AG08395 (cell line): ENCODE results near the gene TNS2.

Experiments used
- DNase-seq: peaks from one replicate; pipeline ENCODE4 v3.0.0; 2012; ENCODE audit warnings: mixed read lengths, low spot score

Gene TNS2

DNA sequence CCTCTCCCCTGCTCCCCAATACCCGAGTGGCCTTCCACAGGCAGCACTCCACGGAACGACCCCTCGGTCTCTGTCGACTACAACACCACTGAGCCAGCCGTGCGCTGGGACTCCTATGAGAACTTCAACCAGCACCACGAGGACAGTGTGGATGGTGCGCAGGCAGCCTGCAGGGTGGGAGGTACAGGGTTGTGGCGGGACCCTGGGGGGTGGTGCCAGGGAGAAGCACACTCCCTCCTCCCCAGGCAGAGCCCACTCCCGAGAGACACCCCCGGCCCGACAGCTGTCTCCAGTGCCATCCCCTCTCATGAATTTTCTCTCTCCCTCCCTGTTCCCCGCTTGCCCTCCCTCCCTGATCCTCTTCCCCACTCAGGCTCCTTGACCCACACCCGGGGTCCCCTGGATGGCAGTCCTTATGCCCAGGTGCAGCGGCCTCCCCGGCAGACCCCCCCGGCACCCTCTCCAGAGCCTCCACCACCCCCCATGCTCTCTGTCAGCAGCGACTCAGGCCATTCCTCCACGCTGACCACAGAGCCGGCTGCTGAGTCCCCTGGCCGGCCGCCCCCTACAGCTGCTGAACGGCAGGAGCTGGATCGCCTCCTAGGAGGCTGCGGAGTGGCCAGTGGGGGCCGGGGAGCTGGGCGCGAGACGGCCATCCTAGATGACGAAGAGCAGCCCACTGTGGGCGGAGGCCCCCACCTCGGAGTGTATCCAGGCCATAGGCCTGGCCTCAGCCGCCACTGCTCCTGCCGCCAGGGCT is 9.0 kb downstream of the TNS2 start:
- no peak for DNase-seq

GRCh38 chr12:53059434-53060063 is 9.7 kb downstream of the TNS2 start:
- no peak for DNase-seq

DNA sequence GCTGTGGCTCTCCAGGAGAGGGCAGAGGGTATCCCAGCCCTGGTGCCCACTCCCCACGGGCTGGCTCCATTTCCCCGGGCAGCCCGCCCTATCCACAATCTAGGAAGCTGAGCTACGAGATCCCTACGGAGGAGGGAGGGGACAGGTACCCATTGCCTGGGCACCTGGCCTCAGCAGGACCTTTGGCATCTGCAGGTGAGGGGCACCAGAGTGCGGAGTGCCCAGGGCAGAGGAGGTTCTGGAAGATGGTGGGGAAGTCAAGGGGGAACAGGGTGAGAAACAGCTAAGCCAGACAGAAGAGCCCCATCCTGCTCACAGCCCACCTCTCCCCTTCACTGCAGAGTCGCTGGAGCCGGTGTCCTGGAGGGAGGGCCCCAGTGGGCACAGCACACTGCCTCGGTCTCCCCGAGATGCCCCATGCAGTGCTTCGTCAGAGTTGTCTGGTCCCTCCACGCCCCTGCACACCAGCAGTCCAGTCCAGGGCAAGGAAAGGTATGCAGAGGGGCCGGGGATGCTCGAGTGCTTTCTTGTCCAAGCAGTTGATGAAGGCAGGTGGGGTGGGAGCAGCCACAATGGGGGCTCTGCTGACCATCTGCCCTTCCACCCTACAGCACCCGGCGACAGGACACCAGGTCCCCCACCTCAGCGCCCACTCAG is 10.3 kb downstream of the TNS2 start:
- no peak for DNase-seq

- DNase-seq, result no peak
Measured at GRCh38 chr12:53060721-53061276, 10.9 kb downstream of the TNS2 start.

GRCh38 chr12:53061404-53062010 is 11.6 kb downstream of the TNS2 start:
- no peak for DNase-seq

- DNase-seq, result no peak
Measured at GRCh38 chr12:53062011-53062961, 12.4 kb downstream of the TNS2 start.

- DNase-seq, result no peak
Measured at GRCh38 chr12:53062977-53063707, 13.3 kb downstream of the TNS2 start.

- DNase-seq, result peak; percentile 55
Measured at GRCh38 chr12:53063708-53064612, 14.1 kb downstream of the TNS2 start.

DNA sequence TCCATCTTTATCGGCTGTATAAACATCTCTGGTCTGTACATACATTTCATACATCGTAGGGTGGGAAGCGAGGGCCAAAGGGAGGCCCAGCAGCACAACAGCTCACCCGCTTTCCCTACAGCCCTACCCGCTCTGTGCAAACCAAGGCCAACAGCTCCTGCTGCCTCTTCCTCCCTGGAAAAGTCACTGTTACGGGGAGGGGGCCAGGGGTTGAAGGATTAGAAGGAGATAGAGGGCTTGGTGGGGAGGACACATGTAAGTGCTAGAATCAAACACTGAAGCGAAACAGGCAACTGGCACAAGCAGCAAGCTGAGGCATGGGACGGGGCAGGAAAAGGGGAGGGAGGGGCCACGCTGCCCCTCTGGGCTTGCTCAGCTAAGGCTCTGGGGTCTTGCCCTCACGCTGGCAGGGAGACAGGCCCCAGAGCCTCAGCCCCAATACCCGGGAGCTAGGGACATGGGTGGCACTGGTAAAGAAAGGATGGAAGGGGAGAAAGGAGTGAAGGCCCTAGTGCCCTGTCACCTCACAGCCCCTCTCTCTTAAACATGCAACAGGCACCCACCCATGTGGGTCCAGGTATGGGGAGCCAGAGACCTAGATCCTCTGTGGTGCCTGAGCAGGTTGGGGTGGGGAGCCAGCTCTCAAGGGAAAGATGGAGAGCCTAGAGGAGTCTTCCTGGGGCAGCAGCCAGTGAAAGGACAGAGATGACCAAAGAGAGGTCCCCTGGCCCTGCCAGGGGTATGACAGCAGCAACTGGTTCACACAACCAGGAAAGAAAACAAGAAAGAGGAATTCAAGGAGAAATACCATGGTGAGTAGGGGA is 15.0 kb downstream of the TNS2 start:
- DNase-seq, result no peak

DNA sequence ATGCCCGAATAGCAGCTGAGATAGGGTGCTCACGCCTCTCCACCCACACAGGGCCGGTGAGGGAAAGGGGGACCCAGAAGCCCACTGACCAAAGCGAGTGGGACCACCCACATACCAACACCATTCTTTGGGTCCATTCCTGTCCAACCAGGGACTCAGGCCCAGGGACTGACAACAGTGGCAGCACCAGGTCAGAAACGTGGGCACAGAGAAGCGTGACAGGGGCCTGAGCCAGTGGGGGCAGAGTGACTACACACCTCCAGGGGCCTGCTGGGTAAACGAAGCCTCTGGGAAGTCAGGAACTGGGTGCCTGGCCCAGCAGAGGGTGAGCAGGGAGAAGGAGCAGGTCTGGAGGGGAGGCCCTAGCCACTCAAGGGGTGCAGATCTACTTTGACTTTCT is 15.6 kb downstream of the TNS2 start:
- no peak for DNase-seq

DNA sequence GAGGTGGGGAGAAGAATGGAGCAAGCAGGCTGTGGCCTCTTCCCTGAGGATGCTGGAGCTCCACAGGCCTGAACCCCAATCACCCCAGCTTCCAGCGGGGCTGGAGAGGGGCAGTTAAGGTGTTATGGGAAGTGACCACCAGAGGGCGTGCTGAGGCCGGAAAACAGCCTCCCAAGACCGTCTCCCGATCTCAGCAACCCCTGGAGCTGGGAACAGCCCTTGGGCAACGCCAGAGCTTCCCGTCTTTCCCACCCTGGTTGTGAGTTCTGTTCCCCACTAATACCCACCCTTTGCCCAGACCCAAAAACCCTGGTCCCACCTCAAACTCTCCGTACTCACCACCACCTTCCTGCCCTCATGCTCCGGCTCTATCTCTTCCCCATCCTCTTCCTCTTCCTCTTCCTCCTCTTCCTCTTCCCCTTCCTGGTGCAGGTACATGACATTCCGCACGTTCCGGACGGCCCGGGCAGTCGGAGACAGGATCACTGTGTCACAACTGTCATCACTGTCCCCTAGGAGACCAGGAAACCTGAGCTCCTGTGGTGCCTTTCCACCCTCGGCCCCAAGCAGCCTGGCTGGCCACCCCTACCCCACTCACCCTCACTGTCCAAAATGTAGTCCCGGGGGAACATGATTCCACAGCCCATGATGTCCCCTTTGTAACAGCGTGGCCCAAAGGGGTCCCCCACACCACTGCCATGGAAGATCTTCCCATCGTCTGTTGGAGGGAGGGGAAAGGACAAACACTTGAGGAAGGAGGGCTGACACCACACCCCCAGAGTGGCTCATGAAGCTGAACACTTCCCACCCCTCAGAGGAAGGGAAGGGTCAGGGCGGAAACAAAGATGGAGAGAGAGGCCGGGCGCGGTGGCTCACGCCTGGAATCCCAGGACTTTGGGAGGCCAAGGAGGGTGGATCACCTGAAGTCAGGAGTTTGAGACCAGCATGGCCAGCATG is 16.4 kb downstream of the TNS2 start:
- peak; percentile 91 for DNase-seq

DNA sequence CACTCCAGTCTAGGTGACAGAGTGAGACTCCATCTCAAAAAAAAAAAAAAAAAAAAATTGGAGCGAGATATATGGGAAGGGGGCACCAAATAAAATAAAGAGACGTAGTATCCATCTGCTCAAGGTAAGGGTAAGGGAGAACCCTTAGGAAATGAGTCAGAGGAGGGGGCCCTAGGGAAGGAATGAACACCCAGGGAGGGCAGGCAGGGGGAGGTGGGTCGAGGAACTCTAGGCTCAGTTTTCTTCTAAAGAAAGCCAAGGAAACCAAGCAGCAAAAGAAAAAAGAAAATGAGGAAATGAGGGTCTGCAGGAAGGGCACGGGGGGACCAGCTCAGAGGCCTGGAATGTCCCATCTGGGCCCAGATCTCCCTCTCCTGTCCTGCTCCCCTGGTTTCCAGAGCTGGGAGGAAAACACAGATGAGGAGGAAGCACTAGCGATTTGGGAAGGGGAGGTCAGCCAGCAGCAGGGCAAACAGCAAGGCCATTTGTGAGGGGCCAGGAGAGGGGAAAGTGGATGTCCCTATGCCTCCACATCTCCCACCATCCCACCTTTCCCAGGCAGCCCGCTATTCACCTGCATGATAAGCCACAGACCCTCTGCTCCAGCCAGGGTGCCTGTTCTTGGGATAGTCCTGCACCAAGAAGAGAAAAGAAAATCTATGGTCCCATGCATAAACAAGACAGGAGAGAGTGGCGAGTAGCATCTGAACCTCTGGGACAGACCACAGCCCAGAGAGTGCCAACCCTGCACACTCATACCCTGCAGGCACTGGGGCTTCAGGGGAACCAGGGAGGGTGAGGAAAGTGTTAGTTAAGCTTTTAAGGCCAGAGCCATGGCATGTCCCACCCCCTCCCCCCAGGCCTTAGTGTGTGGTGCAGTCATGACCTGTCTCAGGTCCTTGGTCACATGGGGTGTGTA is 17.5 kb downstream of the TNS2 start:
- no peak for DNase-seq

DNA sequence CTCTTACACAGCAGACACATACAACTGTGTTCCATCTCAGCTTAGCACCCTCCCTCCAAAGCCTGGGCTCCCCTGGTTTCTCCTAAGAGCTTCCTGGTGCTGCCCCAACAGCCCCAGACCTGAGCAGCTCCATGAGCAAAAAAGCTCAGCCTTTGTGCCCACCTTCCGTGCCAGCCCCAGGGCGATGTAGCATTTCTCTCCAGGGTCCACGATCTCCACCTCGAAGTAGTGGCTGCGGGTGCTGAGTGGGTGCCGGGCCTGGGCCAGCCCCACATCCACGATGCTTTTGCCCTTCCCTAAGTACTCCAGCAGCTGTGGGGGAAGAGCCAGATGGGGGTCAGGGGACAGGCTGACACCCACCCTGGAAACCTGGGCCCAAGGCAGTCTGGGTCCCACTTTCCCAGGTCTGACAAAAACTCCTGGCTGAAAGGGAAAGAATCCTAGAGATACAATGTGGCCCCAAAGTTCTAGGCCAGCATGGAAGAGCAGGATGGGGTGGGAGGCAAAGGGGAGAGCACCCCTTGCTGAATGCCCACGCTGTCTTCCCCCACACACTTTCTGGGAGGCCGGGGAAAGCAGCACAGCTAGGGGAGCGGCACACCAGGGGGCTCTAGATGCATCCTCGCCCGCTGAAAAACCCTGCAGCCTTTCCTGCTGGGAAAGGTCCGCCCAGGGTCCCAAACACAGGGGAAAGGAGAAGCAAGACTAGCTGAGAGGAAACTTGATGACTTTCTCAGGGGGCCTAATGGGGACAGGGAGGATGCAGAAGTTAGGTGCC is 18.3 kb downstream of the TNS2 start:
- DNase-seq, result no peak

- no peak for DNase-seq
Measured at GRCh38 chr12:53068811-53069585, 19.1 kb downstream of the TNS2 start.
